CD4-positive, alpha-beta T cell treated with Interleukin-6 at 100 ng/mL for 8 hours (primary cell): ENCODE data around the gene FRMD4B.

Experiments used
- DNase-seq: peaks from one replicate; pipeline ENCODE4 v3.0.0-alpha.2; 2020; ENCODE audit warnings: mixed read lengths, low spot score

The FRMD4B gene

DNA sequence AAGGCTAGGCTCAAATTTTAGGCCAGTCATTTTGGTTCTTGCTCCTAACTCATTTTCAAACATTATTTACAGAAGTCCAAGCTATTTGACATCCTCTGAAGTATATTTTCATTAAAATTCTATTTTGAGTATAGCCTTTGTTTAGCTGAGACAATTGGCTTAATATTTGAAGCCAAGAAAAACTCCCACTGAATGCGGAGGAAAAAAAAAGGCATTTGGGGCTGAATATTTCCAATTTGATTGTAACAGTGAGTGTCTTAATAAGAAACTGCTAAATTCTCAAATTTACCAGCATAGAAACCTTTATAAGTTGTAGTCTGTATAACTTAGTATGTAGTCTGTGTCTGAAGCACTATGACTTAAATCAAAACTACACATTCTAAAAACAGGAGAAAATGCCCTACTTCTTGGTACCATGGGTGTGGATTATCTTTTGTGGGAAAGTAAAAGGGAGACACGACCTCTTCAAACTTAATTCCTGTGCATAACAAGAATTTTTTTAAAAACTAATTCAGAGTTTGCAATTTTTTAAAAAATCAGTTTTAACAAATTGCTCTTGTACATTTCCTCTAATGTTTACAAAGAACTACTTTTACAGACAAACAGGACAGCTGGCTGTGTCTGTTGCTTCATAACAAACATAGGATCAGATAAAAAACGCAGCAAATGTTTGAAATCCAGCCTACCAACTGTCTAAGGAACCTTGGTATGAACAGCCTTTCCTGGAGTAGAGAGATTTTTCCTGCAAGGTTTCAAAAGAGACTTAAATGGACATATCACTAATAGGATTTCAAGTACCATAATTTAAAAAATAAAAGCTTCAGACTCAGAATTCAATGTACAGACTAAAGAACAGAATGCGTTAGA lies 210.8 kb downstream of the FRMD4B start:
- no peak for DNase-seq

DNA sequence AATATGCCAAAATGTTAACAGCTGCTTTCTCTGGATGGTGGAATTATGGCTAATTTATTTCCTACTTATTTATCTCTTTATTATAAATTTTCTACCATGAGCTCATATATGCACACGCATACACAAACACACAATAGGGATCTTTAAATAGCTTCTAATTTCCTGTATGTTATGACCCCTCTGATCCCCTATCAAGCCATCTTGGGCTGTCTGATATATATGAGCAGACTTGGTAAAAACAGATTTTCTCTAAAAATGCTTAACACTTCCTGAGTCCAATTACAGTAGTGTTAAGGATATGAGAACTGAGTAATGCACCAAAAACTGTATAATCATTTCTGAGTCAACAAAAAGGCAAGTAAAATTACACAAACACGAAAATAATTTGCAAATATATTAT lies 211.4 kb downstream of the FRMD4B start:
- no peak for DNase-seq

DNA sequence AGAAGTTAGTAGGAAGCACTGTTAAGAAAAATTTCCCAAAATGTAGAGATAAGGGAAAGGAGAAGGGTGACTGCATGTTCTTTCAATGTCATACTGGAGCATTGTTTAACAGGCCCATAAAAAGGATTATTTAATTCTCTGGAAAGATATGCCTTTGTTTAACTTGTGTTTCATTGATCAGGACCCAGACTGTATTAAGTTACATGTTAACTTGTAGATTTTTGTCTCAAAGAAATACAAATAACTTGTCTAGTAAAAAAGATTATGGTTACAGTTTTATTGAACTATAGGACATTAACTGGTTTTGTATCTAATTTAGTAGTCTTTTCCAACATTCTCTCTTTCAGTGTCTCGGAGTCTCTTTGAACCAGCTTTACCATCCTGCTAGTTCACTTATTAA lies 213.8 kb downstream of the FRMD4B start:
- DNase-seq: no peak

DNA sequence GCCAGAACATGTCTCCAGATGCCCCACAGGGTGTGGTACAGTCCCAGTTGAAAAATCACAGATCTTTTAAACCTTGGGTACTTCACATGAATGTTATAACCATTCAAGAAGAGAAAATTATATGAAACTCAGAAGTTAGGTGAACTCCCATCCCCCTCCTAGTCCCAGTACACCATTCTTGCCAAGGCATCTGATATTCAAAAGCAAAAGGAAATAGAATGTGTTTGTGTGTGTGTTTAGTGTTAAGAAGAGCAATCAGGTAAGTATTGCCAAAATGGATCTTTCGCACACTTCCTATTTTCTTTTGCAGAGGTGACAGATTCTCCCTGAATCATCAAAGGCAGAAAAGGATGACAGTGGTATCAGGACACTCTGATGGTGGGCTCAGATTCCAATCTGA lies 219.4 kb downstream of the FRMD4B start:
- DNase-seq: no peak

DNA sequence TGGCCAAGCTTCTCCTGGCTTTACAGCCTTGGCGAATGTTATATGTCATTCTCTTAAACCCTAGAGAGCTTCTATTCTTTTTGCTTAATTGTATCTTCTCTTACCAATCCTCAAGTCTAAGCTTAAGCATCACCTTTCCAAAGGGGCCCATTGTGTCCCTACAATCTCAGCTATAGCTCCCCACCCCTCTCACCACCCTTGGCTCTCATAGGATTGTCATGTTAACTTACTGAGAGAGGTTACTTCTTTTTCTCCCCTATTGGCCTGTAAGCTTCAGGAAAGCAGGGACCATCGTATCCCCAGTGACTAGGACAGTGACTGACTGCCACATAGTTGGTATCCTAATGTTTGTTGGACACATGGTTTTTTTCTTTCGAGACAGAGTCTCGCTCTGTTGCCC lies 220.1 kb downstream of the FRMD4B start:
- no peak for DNase-seq

DNA sequence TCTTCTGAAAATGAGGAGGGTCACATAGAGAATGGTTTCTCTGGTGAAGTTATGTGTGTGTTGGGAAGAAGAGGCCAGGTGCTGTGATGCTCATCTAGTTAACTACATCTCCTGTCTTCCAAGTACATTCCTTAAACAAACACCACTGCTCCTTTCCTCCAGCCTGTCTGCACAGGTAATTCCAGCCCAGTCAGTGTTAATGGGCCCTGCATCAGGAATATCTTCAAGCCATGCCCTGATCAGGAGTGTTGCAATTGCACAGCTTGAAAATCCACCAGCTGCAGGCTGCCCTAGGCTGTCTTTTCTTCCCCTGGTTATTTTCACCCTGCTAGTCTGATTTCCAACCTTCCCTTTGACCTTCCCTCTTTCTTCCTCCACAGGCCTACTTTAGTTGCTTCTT lies 221.6 kb downstream of the FRMD4B start:
- no peak for DNase-seq

DNA sequence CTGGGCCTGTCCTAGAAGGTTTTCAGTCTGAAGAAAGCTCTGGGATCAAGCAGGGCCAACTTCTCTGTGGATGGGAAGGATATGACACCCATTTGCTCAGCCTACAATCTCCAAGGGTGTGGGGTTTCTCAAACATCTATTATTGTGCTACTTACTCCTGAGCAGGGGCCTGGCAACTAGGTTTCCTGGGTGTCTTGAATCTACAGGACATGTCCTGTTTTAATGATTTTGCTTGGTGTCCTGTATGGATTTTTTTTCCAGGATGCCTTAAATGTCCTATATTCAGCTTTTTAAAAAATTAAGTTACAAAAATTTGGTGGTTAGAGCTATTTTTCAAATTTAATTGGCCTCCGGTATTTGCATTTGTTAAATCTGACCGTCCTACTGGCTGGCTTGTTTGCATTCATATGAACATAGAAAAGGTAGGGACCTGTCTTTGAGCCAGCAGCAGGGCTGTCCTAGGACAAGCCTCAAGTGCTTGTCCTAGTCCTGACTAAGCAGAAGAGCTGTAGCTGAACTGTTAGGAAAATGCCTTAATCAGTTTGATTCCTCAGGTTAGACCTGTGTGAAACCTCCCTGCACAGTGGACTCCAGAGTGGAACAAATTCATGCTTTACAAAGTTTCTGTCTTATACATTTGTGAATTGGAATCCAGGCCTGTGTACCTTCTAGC lies 223.4 kb downstream of the FRMD4B start:
- DNase-seq: no peak

DNA sequence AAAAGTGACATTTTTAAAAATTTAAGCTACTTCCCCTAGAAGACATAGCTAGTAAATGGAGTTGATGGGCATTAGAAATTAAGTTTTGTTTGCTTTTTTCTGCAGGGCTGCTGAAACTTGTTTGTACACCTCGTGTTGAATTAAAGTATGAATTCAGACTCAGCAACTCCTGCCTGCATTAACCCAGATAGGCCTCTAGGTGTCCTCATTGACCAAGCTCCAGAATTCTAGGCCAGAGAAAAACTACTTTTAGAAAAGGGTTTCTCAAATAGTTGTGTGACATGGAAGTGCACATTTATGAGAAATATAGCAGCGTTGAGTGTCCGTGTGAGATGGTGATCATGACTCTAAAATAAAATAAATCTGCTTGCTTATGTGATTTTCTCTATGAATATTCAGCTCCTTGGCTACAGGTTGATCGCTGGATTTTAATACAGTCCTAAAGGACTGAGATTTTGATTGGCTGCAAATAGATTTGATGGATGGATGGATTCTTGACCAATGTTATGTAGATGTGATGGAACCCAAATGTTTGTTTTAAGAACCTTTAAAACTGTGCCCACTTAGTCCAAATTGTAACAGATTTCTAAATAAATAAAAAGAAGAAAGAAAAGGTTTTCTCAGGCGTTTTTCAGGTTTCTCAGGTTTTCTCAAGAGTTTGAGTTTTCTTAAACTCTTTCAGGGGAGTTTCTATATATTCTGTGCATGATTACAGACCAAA lies 224.1 kb downstream of the FRMD4B start:
- peak; percentile 53 for DNase-seq

DNA sequence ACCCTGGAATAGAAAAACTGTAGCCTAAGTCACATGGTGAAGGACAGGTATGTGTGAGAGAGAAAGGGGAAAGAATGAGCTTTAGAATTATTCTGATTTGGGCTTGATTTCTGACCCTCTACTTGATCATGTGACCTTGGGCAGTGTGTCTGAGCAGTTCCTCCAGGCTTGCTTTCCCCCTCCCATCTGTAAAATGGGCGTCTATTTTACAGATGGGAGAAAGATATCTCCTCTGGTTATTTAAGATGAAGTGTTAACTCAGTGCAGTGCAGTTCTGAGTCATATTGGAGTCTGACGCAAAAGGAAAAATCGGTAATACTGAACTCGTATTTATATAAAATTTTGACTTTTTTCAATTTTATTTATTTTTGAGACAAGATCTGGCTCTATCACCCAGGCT lies 225.4 kb downstream of the FRMD4B start:
- DNase-seq: no peak

DNA sequence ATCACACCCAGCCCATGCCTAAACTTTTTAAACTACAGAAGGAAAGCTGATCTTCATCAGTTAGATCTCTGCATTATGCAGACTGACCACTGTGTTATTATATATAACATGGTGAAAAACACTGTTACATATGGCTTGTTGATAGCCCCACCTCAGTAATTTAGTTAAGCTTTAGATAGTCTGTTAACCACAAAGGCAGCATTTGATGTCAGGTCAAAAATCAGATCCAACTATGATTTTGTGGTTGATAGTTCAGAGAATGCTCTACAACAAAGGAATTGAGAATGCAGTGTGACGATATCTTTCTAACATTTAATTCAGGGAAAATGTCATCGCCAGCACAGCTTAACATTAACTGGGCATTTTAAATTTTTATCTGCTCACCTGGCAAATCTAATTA lies 225.8 kb downstream of the FRMD4B start:
- no peak for DNase-seq

DNA sequence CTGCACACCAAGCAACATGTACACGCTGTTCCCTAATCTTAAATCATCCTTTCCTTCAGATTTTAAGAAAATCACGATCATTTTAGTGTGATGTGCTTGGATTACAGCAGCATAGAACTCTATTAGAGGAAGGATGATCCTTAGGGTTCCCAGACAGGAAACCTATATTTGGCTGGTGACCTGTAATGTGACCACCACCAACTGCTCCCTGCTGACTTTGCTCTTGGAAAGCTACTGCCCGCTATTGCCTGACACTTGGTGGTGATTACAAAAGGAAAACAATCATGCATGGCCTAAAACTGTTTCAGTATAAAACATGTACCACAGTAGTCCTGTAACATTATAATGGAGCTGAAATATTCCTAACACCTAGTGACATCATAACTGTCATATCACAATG lies 236.3 kb downstream of the FRMD4B start:
- DNase-seq: no peak

DNA sequence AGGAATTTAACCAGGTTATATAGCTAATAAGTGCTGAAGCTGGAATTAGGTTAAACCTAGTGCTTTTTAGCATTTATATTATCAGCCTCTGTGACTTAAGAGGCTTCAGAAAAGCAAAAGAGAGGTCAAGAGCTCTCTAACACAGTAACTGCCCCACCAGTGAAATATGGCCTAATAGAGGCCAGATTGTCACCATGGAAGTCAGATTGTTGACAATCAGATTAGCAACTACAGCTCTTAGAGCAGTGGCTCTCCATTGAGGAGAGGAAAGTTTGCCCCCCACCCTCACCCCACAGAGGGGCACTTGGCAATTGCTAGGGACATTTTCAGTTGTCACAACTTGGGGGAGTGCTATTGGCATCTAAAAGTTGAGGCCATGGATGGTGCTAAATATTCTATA lies 240.2 kb downstream of the FRMD4B start:
- DNase-seq: no peak

DNA sequence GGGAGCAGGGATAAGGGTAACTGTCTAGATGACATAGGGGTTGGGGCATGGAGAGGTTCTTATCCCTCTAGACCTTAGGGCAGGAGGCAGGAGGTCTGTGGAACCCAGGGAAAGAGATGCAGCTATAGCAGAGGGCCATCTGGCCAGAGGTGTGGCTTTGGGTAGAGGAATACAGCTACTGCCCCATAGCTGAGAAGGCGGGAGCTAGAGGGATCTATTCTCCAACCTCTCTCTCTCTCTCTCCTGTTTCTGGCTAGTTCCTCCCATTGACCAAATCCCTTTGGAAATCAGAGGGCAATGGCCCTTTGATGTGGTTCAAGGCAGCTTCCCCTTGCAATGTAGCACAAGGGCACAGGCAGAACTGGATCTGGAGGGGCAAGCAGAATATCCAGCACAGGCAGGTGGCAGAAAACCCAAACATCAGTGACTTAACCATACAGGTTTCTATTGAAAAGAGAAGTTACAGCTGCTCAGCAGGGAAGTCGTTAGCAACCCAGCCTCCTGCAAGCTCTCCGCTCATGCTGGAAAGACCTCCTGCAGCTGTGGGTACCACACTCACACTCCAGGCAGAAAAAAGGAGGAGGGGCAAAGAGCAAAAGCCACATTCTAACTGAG lies 241.2 kb downstream of the FRMD4B start:
- DNase-seq: no peak

DNA sequence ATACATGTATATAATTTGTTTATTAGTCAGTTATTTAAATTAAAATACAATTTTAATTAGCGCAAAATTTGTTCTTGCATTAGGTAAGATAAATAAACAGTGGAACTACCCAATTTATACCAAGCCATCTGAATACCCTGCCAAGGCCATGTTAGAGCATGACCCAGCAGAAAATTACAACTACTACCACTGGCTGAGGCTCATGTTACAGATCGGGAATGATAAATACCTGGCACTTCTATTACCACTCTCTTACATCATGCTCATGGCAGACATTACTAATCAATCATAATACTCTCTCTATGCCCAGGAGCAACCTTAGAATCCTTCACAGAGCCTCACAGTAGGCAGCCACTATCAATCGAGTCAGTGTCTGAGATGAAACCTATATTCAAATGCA lies 242.3 kb downstream of the FRMD4B start:
- no peak for DNase-seq

DNA sequence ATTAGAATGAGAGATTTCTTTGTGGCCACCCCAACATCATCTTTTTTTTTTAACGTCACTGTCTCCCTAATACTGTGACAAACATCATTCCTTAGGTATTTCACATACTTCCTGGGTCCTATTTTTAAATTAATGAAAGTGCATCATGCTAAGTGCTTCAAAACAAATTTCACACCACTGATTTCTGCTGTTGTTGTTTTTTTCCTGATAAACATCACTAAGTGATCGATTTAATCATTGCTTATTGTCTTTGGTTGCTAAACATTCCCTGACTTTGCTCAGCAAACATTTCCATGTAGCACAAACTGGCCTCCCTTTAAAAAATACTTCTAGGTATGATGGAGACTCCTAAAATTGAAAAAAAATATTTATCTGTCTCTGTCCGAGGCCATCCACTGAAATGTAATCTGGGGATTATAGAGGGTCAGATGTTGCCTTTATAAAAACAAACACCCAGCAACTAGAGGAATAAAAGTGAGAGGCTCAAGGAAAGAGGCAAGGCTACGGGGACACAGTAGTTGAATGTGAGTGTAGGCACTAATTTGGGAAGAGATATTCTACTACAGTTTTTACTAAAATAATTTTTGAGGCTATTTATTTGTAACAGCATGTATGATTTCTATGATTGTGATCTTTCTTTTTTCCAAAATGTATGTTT lies 243.0 kb downstream of the FRMD4B start:
- DNase-seq: no peak

DNA sequence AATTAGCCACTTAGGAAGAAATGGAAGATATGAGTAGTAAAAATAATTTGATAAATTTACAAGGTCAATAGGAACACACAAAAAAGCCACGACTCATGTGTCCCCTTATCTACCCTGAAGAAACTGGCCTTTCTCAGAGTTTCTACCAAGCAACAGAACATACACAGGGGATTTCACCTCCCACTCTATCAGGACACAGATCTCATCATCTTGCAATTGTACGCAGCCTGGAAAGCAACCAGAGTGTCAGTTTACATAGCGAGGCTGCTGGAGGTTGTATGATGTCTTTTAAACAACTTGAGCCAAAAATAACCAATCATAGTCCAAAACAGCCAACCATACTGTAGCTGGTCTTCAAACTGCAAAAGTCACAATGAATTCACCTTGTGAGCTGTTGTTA lies 243.8 kb downstream of the FRMD4B start:
- no peak for DNase-seq

DNA sequence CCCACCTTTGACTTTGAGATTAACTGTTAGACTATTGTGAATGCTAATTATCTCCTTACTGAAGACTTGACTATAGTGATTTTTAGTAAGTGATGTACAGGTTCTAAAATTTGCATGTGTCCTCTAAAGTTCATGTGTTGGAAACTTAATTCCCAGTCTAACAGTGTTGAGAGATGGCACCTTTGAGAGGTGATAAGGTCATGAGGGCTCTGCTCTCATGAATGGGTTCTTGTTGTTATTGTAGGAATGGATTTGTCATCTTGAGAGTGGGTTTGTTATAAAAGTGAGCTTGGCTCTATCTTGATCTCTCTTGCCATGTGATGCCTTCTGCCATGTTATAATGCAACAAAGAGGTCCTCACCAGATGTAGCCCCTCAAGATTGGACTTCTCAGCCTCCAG lies 244.6 kb downstream of the FRMD4B start:
- no peak for DNase-seq

DNA sequence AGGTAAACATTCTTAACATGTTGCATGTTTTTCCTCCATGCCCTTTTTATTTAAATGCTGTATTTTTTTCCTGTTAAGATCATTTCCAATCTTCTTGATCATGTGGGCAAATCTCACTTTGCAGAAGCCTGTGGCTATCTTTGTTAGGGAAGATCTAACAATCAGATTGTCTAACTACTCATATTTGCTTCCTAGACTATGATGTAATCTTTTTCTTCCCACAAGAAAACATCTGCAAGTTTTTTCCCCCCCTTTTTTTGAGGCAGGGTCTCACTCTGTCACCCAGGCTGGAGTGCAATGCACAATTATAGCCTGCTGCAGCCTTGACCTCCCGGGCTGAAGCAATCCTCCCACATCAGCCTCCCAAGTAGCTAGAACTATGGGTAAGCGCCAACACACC lies 248.5 kb downstream of the FRMD4B start:
- no peak for DNase-seq

DNA sequence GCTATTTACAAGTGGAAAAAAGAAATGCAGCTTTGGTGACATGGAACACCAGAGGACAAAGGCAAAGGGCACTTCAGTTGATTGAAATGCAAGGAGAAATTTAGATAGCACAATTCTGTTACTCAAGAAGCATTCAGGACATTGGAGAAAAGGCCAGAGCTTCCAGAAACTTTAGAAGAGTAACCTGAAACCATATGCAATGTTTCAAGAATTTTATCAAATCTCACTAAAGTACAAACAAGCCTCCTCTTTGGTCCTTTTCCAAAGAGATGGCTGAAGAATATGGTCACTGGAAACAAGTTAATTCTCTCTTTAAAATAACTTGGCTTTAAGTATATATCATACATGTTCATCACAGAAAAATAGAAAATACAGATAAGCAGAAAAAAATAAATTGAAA lies 248.9 kb downstream of the FRMD4B start:
- DNase-seq: no peak

DNA sequence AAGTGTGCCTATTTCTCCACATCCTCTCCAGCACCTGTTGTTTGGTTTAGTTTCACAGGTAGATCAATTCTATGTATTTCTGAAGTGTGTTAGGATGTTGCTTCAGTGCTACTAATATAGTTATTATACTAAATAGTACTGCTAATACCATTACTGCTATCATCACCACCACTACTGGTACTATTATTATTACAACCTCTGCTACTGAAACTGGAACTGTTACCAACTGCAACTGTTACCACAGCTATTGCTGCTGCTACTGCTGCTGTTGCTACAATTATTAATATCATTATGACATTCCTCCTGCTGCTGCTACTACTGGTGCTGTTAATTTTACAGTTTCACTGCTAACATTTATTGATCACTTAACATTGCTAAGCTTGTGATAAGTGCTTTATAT lies 255.2 kb downstream of the FRMD4B start:
- DNase-seq: no peak

DNA sequence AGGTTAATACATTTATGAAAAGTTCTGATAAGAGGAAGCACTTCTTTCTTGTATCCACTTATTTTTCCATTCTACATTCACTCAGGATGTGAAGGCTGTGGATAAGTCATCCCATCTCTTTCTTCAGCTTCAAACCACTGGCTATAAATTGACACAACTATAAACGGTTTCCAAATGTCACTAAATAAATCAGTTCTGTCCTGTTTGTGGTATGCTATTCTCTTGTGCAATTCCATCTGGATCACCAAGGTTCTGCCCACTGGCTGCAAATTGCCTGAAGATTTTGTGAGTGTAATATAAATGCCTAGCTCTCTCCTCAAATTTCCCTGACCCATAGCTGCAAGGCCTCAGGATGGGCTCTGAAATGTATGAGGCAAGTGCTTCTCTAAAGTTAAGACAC lies 256.4 kb downstream of the FRMD4B start:
- DNase-seq: no peak

DNA sequence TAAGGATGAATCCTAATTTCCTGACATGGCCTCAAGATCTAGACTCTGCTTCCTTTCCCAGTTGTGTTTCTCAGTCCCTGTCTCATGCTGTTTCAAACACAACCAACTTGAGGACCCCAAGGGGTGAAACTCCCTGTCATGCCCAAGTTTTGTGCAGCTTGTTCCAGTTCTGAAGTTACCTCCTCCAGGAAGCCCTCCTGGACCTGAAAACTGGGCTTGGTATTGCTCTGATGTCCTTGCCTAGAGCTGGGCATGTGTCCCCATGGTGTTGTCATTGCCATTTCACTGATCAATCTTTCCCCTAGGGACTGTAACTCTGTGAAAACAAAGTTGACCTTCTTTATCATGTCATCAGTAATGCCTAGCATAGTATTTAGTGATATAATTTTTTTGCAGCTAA lies 257.4 kb downstream of the FRMD4B start:
- DNase-seq: no peak
